GM23338 (cell line): ENCODE measurements around the gene C1orf216.
"Not testable (repeated sequence)": the region's sequence is repeated elsewhere in the genome, so short reads cannot be mapped to it uniquely, and the experiment has no call there.

ENCODE experiments used
- CREB1 ChIP-seq: fragments of 250-450 bp; sonication (Bioruptor Pico); IDR thresholded peaks from 2 replicates; pipeline ENCODE4 v1.5.0; 2020; ENCODE audit warnings: low read depth, mild to moderate bottlenecking, moderate library complexity
- EZH2 ChIP-seq: fragments of 200-600 bp; sonication (generic); IDR thresholded peaks from one replicate; pipeline ENCODE4 v1.8.0; 2017; ENCODE audit warnings: antibody characterized with exemption, mild to moderate bottlenecking, low read depth; ENCODE audit not compliant: unreplicated experiment
- EZH2phosphoT487 ChIP-seq: fragments of 200-600 bp; sonication (generic); IDR thresholded peaks from one replicate; pipeline ENCODE4 v1.8.1; 2018; ENCODE audit warnings: antibody characterized with exemption; ENCODE audit not compliant: unreplicated experiment
- NANOG ChIP-seq: IDR thresholded peaks from 2 replicates; pipeline ENCODE4 v1.6.1; 2016; ENCODE audit warnings: antibody characterized with exemption, borderline replicate concordance
- POLR2AphosphoS5 ChIP-seq: IDR thresholded peaks from 2 replicates; pipeline ENCODE4 v1.6.1; 2016; ENCODE audit warnings: antibody characterized with exemption, low read depth
- REST ChIP-seq: IDR thresholded peaks from one replicate; pipeline ENCODE4 v1.6.1; 2018; ENCODE audit warnings: antibody characterized with exemption; ENCODE audit not compliant: unreplicated experiment
- ZNF331 ChIP-seq: fragments of 250-450 bp; sonication (Bioruptor Pico); IDR thresholded peaks from 2 replicates; pipeline ENCODE4 v1.5.0; 2020; ENCODE audit warnings: low read depth, mild to moderate bottlenecking, moderate library complexity
- TF ChIP-seq, protein P1 (sequence below), 2 experiments: fragments of 200-600 bp in 1 of 2; sonication (generic) in 1 of 2; conservative IDR thresholded peaks; 2 replicates each; pipeline versions ENCODE4 v1.5.1 to v1.6.1; 2016 to 2017; ENCODE audit warnings: antibody characterized with exemption in 2 of 2, low read depth in 2 of 2, mild to moderate bottlenecking in 2 of 2, moderate library complexity in 1 of 2
- TF ChIP-seq, protein P2 (sequence below): IDR thresholded peaks from 2 replicates; pipeline ENCODE4 v1.6.1; 2016; ENCODE audit warnings: antibody characterized with exemption

DNA sequence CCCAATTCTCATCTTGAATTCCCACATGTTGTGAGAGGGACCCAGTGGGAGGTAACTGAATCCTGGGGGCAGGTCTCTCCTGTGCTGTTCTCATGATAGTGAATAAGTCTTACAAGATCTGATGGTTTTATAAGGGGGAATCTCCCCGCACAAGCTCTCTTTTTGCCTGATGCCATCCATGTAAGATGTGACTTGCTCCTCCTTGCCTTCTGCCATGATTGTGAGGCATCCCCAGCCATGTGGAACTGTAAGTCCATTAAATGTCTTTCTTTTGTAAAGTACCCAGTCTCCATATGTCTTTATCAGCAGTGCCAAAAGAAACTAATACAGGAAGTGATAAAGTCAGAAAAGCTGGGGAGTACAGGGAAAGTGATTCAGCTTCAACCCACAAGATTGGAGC is 19.5 kb downstream of the C1orf216 start:
- TF ChIP-seq, protein P1, sequence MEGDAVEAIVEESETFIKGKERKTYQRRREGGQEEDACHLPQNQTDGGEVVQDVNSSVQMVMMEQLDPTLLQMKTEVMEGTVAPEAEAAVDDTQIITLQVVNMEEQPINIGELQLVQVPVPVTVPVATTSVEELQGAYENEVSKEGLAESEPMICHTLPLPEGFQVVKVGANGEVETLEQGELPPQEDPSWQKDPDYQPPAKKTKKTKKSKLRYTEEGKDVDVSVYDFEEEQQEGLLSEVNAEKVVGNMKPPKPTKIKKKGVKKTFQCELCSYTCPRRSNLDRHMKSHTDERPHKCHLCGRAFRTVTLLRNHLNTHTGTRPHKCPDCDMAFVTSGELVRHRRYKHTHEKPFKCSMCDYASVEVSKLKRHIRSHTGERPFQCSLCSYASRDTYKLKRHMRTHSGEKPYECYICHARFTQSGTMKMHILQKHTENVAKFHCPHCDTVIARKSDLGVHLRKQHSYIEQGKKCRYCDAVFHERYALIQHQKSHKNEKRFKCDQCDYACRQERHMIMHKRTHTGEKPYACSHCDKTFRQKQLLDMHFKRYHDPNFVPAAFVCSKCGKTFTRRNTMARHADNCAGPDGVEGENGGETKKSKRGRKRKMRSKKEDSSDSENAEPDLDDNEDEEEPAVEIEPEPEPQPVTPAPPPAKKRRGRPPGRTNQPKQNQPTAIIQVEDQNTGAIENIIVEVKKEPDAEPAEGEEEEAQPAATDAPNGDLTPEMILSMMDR (conservative IDR thresholded peaks at IDR 0.05; ENCODE audit: low read depth in 2 of 2), result not testable (repeated sequence)
- not testable (repeated sequence) for TF ChIP-seq EZH2phosphoT487; POLR2AphosphoS5; ZNF331 (CRISPR knock-in tag); REST; EZH2; NANOG; CREB1 (CRISPR knock-in tag)
- TF ChIP-seq, protein P2, sequence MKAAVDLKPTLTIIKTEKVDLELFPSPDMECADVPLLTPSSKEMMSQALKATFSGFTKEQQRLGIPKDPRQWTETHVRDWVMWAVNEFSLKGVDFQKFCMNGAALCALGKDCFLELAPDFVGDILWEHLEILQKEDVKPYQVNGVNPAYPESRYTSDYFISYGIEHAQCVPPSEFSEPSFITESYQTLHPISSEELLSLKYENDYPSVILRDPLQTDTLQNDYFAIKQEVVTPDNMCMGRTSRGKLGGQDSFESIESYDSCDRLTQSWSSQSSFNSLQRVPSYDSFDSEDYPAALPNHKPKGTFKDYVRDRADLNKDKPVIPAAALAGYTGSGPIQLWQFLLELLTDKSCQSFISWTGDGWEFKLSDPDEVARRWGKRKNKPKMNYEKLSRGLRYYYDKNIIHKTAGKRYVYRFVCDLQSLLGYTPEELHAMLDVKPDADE, result not testable (repeated sequence)
